ENCODE results near the gene PEMT. TPM values are rescaled to one million over a fixed set of nuclear protein-coding genes. Genes with fewer than 3 reads are reported as not detected.

PEMT gene
- total and polyA plus RNA-seq, 2 donors (not counting 1 experiment from before 2014, with no cell fraction given): 18.0 to 18.6 TPM

DNA sequence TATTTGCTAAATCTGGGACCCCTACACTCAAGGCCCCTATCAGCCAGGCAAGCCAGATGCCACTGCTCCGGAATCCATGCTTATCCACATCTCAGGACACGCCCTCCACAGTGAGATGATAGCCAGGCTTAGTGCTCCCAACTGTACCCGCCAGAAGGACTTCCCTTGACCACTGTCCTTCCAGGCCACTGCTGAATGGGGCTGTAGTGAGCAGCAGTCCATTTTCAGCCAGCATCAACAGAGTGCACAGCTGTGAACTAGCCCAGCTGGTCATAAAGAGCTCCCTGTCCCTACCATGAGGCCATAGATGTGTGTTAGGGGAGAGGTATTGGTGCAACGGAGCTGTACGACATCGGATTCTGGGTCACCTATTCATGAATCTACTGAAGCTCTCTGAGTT lies 127.7 kb downstream of the PEMT start:
- no peak overlapping the region for H2AFZ ChIP-seq (ENCODE audit: low read length)
- peaks cover 1% of the 10 kb centered on the region for H3K9me3 ChIP-seq (ENCODE audit: control insufficient read depth, insufficient read depth, low read depth, low read length)
- TF ChIP-seq EZH2 (IDR thresholded peaks at IDR 0.05; ENCODE audit: low read length, missing control alignments): no peak
- TF ChIP-seq, protein P1, sequence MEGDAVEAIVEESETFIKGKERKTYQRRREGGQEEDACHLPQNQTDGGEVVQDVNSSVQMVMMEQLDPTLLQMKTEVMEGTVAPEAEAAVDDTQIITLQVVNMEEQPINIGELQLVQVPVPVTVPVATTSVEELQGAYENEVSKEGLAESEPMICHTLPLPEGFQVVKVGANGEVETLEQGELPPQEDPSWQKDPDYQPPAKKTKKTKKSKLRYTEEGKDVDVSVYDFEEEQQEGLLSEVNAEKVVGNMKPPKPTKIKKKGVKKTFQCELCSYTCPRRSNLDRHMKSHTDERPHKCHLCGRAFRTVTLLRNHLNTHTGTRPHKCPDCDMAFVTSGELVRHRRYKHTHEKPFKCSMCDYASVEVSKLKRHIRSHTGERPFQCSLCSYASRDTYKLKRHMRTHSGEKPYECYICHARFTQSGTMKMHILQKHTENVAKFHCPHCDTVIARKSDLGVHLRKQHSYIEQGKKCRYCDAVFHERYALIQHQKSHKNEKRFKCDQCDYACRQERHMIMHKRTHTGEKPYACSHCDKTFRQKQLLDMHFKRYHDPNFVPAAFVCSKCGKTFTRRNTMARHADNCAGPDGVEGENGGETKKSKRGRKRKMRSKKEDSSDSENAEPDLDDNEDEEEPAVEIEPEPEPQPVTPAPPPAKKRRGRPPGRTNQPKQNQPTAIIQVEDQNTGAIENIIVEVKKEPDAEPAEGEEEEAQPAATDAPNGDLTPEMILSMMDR (conservative IDR thresholded peaks at IDR 0.05 in 1 of 2, IDR thresholded peaks at IDR 0.05 in 1 of 2; ENCODE audit: low read depth in 1 of 2, low read length in 2 of 2): no peak
- no peaks in the 10 kb centered on the region for H3K79me2 ChIP-seq (ENCODE audit: control insufficient read depth, insufficient read depth, low read length)
- H3K27ac ChIP-seq (ENCODE audit: insufficient read depth, low read length): no peak overlapping the region
- no peak overlapping the region for H3K9ac ChIP-seq (ENCODE audit: insufficient read depth, low read length)
- H3K4me1 ChIP-seq (ENCODE audit: control insufficient read depth, extremely low read depth, insufficient read depth, low read length): no peaks in the 10 kb centered on the region
- H3K36me3 ChIP-seq (ENCODE audit: control insufficient read depth, insufficient read depth, low read length): no peaks in the 10 kb centered on the region
- no peaks in the 10 kb centered on the region for H4K20me1 ChIP-seq (ENCODE audit: control insufficient read depth, extremely low read depth, insufficient read depth, low read length)
- no peak overlapping the region for H3K4me2 ChIP-seq (ENCODE audit: extremely low read depth, insufficient read depth, low read length)
- H3K4me3 ChIP-seq (replicated peaks in 1 of 4; ENCODE audit: control extremely low read depth in 1 of 4, insufficient read depth in 1 of 4, low read depth in 3 of 4, low read length in 4 of 4): no peak overlapping the region
- H3K27me3 ChIP-seq (ENCODE audit: control insufficient read depth, insufficient read depth, low read length): peaks cover 14% of the 10 kb centered on the region
- no peak for DNase-seq (ENCODE audit: low read depth in 2 of 2)

DNA sequence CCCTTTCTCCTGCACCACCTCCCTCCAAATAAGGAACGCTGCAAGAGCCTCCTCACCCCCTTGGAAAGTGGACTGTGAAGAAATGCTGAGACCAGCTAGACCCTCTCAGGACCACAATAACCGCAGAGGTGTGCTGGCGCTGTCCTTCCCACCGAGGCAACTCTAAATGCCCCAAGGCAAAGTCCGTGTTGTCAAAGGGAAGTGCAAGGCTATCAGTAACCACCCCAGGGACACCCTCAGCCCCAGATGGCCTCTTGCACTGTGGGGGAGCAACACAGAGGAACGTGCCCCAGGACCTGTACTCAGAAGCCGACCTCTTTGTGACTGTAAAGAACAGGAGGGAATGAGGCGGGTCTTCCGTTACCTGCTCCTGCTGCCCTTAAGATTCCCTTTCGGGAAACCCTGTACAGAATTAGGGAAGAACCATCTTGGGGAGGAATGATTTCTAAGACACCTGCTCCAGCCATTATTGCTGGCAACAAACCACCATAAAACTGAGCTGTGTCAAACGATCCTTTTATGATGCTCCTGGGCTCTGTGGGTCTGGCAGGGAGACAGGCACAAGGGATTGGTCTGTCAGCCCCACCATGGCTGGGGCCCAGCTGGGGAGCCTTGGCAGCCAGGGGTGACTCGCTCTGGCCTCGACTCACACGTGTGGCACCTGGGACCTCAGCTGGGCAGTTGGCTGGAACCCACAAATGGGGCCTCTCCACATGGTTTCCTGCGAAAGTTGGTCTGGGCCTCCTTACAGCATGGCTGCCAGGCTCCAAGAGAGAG lies 129.3 kb downstream of the PEMT start:
- Histone ChIP-seq H3K36me3 (ENCODE audit: control insufficient read depth, insufficient read depth, low read length) (no peaks in the 10 kb centered on the region), H3K4me1 (ENCODE audit: control insufficient read depth, extremely low read depth, insufficient read depth, low read length) (no peaks in the 10 kb centered on the region), H3K27me3 (ENCODE audit: control insufficient read depth, insufficient read depth, low read length) (peaks cover 14% of the 10 kb centered on the region), H3K4me3 (replicated peaks in 1 of 4; ENCODE audit: control extremely low read depth in 1 of 4, insufficient read depth in 1 of 4, low read depth in 3 of 4, low read length in 4 of 4) (no peak overlapping the region), H3K79me2 (ENCODE audit: control insufficient read depth, insufficient read depth, low read length) (no peaks in the 10 kb centered on the region), H2AFZ (ENCODE audit: low read length) (no peak overlapping the region), H3K9me3 (ENCODE audit: control insufficient read depth, insufficient read depth, low read depth, low read length) (peaks cover 1% of the 10 kb centered on the region), H3K4me2 (ENCODE audit: extremely low read depth, insufficient read depth, low read length) (no peak overlapping the region), H4K20me1 (ENCODE audit: control insufficient read depth, extremely low read depth, insufficient read depth, low read length) (no peaks in the 10 kb centered on the region), H3K9ac (ENCODE audit: insufficient read depth, low read length) (no peak overlapping the region), H3K27ac (ENCODE audit: insufficient read depth, low read length) (no peak overlapping the region)
- no peak for DNase-seq (ENCODE audit: low read depth in 2 of 2)
- TF ChIP-seq, protein P1 (conservative IDR thresholded peaks at IDR 0.05 in 1 of 2, IDR thresholded peaks at IDR 0.05 in 1 of 2; ENCODE audit: low read depth in 1 of 2, low read length in 2 of 2): no peak
- no peak for TF ChIP-seq EZH2 (IDR thresholded peaks at IDR 0.05; ENCODE audit: low read length, missing control alignments)

GRCh38 chr17:17460038-17460437 lies 131.5 kb downstream of the PEMT start:
- peaks cover 10% of the 10 kb centered on the region for H3K27me3 ChIP-seq (ENCODE audit: control insufficient read depth, insufficient read depth, low read length)
- no peak overlapping the region for H3K4me3 ChIP-seq (replicated peaks in 1 of 4; ENCODE audit: control extremely low read depth in 1 of 4, insufficient read depth in 1 of 4, low read depth in 3 of 4, low read length in 4 of 4)
- DNase-seq (ENCODE audit: low read depth in 2 of 2): no peak
- no peaks in the 10 kb centered on the region for H3K4me1 ChIP-seq (ENCODE audit: control insufficient read depth, extremely low read depth, insufficient read depth, low read length)
- no peak overlapping the region for H3K4me2 ChIP-seq (ENCODE audit: extremely low read depth, insufficient read depth, low read length)
- no peaks in the 10 kb centered on the region for H3K79me2 ChIP-seq (ENCODE audit: control insufficient read depth, insufficient read depth, low read length)
- no peak overlapping the region for H2AFZ ChIP-seq (ENCODE audit: low read length)
- H4K20me1 ChIP-seq (ENCODE audit: control insufficient read depth, extremely low read depth, insufficient read depth, low read length): no peaks in the 10 kb centered on the region
- H3K27ac ChIP-seq (ENCODE audit: insufficient read depth, low read length): no peak overlapping the region
- H3K36me3 ChIP-seq (ENCODE audit: control insufficient read depth, insufficient read depth, low read length): no peaks in the 10 kb centered on the region
- H3K9me3 ChIP-seq (ENCODE audit: control insufficient read depth, insufficient read depth, low read depth, low read length): peaks cover 1% of the 10 kb centered on the region
- TF ChIP-seq, protein P1 (conservative IDR thresholded peaks at IDR 0.05 in 1 of 2, IDR thresholded peaks at IDR 0.05 in 1 of 2; ENCODE audit: low read depth in 1 of 2, low read length in 2 of 2): no peak
- TF ChIP-seq EZH2 (IDR thresholded peaks at IDR 0.05; ENCODE audit: low read length, missing control alignments): no peak
- H3K9ac ChIP-seq (ENCODE audit: insufficient read depth, low read length): no peak overlapping the region

Data from fibroblast of lung (primary cell).